Caco-2 (cell line): ENCODE results near the gene SCAF8. TPM values are rescaled to one million over a fixed set of nuclear protein-coding genes. Genes with fewer than 3 reads are reported as not detected.

Source experiments
- BruUV-seq: library from RNA; stranded (reverse); fragments of 400-500 nt; replicated peaks from 2 replicates; lab custom pipeline; 2021; lab: Mats Ljungman, UMichigan
- CTCF ChIA-PET: fragments of 300-600 bp; sonication (Branson Sonifier 250); formaldehyde crosslinking; loops from one replicate; lab custom pipeline; 2022; ENCODE audit warnings: antibody characterized with exemption; lab: Charles Lee
- POLR2A ChIA-PET: fragments of 300-600 bp; sonication (Branson Sonifier 250); formaldehyde crosslinking; loops from one replicate; lab custom pipeline; 2022; ENCODE audit warnings: antibody characterized with exemption; lab: Charles Lee
- DNase-seq, 2 experiments: peaks; one replicate each; pipeline versions ENCODE4 v3.0.0 to v3.0.0-alpha.2; 2020 to 2022
- H3K27me3 ChIP-seq: replicated peaks from 2 replicates; pipeline ENCODE4 v1.6.0; 2011; ENCODE audit warnings: low read length; ENCODE audit not compliant: control insufficient read depth, insufficient read depth
- H3K36me3 ChIP-seq: 2 replicates; pipeline ENCODE4 v1.5.1; 2011; ENCODE audit warnings: low read length; ENCODE audit not compliant: control insufficient read depth, insufficient read depth
- H3K4me1 ChIP-seq: fragments of 250-450 bp; sonication (Bioruptor Pico); 2 replicates; pipeline ENCODE4 v1.5.1; 2020; ENCODE audit warnings: mild to moderate bottlenecking
- H3K4me3 ChIP-seq: 2 replicates; pipeline ENCODE4 v1.5.1; 2011; ENCODE audit warnings: low read depth, mild to moderate bottlenecking, control low read depth, low read length
- H3K9me3 ChIP-seq: fragments of 250-450 bp; sonication (Bioruptor Pico); 2 replicates; pipeline ENCODE4 v1.5.1; 2020; ENCODE audit warnings: mild to moderate bottlenecking, moderate library complexity
- H3K27ac Mint-ChIP-seq: one replicate; pipeline ENCODE4 v1.8.0; 2022; ENCODE audit warnings: mixed read lengths; ENCODE audit not compliant: unreplicated experiment
- H3K27me3 Mint-ChIP-seq: one replicate; pipeline ENCODE4 v1.8.0; 2022; ENCODE audit warnings: mixed read lengths; ENCODE audit not compliant: insufficient read depth, unreplicated experiment
- H3K36me3 Mint-ChIP-seq: one replicate; pipeline ENCODE4 v1.8.0; 2022; ENCODE audit warnings: mild to moderate bottlenecking, mixed read lengths; ENCODE audit not compliant: insufficient read depth, unreplicated experiment
- H3K4me1 Mint-ChIP-seq: one replicate; pipeline ENCODE4 v1.8.0; 2022; ENCODE audit warnings: low read depth, mixed read lengths; ENCODE audit not compliant: unreplicated experiment
- H3K4me3 Mint-ChIP-seq: one replicate; pipeline ENCODE4 v1.8.0; 2022; ENCODE audit warnings: mild to moderate bottlenecking, moderate library complexity, mixed read lengths; ENCODE audit not compliant: unreplicated experiment
- H3K9me3 Mint-ChIP-seq: one replicate; pipeline ENCODE4 v1.8.0; 2022; ENCODE audit warnings: mixed read lengths; ENCODE audit not compliant: unreplicated experiment
- intact Hi-C: fragments of 100-400 bp; cut with micrococcal nuclease; formaldehyde crosslinking; loops from one replicate; pipeline ENCODE4 v1.10.0; 2022; ENCODE audit not compliant: unreplicated experiment
- total RNA-seq: library from RNA; stranded (reverse); gene quantifications from 2 replicates; pipeline ENCODE4 v1.2.3, GENCODE V29; 2022
- TF ChIP-seq, protein P1 (sequence below), 2 experiments: fragments of 200-600 bp in 1 of 2; IDR thresholded peaks; 1 replicate in 1 of 2; 2 replicates in 1 of 2; pipeline versions ENCODE4 v1.5.1 to v1.8.0; 2011 to 2022; ENCODE audit warnings: antibody characterized with exemption in 1 of 2, control low read depth in 1 of 2, inconsistent platforms in 1 of 2, low read depth in 1 of 2, low read length in 1 of 2, mild to moderate bottlenecking in 1 of 2, moderate library complexity in 1 of 2; ENCODE audit not compliant: insufficient read depth in 1 of 2, severe bottlenecking in 1 of 2, unreplicated experiment in 1 of 2

The SCAF8 gene
- total RNA-seq, 1 experiment from 2014 or later = 45.2 TPM

DNA sequence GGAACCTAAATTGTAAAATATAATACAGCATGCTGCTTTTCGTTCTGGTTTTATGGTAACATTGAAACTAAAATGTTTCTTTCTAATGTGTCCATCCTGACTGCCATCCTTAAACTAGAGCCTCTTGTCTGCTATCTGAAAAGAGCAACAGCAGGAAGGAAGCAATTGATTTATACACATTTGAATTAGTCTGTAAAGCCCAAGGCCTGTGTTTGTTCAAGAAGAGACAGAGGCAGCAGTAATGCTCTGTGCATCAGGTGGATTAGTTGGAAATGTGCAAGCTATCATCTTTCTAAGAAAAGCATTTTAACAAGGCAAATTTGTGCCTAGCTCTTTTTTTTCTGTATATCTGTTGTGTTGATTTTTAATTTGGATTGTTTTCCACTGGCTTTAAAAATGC is 128.6 kb downstream of the SCAF8 start:
- DNase-seq = no peak
- Histone ChIP-seq H3K9me3 (no peaks in the 10 kb centered on the region), H3K4me1 (peaks cover 8% of the 10 kb centered on the region), H3K27me3 (no peaks in the 10 kb centered on the region), H3K4me3 (no peak overlapping the region), H3K36me3 (no peaks in the 10 kb centered on the region)
- ChIA-PET POLR2A (no interaction called here), CTCF (interaction anchor here (1.3 kb wide), 1 partner anchor 186 kb away, joined by 4 read pairs; no protein-coding TSS in a partner anchor)
- intact Hi-C loops = loop anchor here (5.0 to 10.0 kb wide), 2 partner anchors 130 to 383 kb away; partner anchors contain the start of gene SCAF8
- Mint-ChIP-seq H3K27me3 (no peaks in the 10 kb centered on the region), H3K9me3 (no peaks in the 10 kb centered on the region), H3K36me3 (peaks cover 12% of the 10 kb centered on the region), H3K4me1 (peaks cover 10% of the 10 kb centered on the region), H3K4me3 (no peak overlapping the region), H3K27ac (no peak overlapping the region)
- no TSS peak for BruUV-seq
- TF ChIP-seq, protein P1, sequence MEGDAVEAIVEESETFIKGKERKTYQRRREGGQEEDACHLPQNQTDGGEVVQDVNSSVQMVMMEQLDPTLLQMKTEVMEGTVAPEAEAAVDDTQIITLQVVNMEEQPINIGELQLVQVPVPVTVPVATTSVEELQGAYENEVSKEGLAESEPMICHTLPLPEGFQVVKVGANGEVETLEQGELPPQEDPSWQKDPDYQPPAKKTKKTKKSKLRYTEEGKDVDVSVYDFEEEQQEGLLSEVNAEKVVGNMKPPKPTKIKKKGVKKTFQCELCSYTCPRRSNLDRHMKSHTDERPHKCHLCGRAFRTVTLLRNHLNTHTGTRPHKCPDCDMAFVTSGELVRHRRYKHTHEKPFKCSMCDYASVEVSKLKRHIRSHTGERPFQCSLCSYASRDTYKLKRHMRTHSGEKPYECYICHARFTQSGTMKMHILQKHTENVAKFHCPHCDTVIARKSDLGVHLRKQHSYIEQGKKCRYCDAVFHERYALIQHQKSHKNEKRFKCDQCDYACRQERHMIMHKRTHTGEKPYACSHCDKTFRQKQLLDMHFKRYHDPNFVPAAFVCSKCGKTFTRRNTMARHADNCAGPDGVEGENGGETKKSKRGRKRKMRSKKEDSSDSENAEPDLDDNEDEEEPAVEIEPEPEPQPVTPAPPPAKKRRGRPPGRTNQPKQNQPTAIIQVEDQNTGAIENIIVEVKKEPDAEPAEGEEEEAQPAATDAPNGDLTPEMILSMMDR (IDR thresholded peaks at IDR 0.05; ENCODE audit: insufficient read depth in 1 of 2, low read depth in 1 of 2, low read length in 1 of 2, severe bottlenecking in 1 of 2, unreplicated experiment in 1 of 2) = no peak

DNA sequence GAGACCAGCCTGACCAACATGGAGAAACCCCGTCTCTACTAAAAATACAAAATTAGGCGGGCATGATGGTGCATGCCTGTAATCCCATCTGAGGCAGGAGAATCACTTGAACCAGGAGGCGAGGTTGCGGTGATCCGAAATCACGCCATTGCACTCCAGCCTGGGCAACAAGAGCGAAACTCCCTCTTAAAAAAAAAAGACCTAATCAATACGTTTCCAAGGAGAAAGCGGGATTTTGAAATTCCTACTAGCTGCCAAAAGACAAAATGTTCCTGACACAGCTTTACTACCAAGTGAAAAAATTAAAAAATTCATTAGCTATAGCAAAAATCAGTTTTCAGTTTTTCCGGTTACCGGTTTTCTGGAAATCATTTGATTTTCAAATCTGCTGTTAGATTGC is 129.3 kb downstream of the SCAF8 start:
- CTCF ChIA-PET = interaction anchor here (0.7 to 1.3 kb wide), 2 partner anchors 14 to 187 kb away, joined by 3 to 4 read pairs; no protein-coding TSS in a partner anchor
- Mint-ChIP-seq H3K9me3 (no peaks in the 10 kb centered on the region), H3K27ac (no peak overlapping the region), H3K27me3 (no peaks in the 10 kb centered on the region), H3K4me1 (peaks cover 10% of the 10 kb centered on the region), H3K36me3 (peaks cover 12% of the 10 kb centered on the region), H3K4me3 (no peak overlapping the region)
- Histone ChIP-seq H3K27me3 (no peaks in the 10 kb centered on the region), H3K4me3 (no peak overlapping the region), H3K36me3 (no peaks in the 10 kb centered on the region), H3K9me3 (no peaks in the 10 kb centered on the region), H3K4me1 (peaks cover 8% of the 10 kb centered on the region)
- POLR2A ChIA-PET = no interaction called here
- DNase-seq = no peak
- intact Hi-C loops = loop anchor here (5.0 to 10.0 kb wide), 2 partner anchors 130 to 382 kb away; partner anchors contain the start of gene SCAF8
- TF ChIP-seq, protein P1 (IDR thresholded peaks at IDR 0.05; ENCODE audit: insufficient read depth in 1 of 2, low read depth in 1 of 2, low read length in 1 of 2, severe bottlenecking in 1 of 2, unreplicated experiment in 1 of 2) = no peak
- BruUV-seq = no TSS peak

DNA sequence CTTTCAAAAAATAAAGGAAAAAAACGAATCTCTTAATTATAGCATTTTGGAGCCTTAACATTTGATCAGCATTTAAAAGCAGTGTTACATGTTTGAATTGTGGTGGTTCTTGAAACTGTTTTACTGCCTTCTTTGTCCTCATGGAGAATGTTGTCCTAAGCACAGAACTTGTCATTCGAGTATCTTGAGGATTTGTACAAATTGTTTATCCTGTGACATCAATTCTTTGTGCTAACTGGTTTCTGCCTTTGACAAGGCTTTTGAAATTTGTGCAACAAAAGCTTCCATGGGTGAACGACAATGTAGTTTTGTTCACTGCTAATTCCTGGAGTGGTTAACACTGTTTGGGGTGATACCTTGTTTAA is 130.8 kb downstream of the SCAF8 start:
- POLR2A ChIA-PET = no interaction called here
- TF ChIP-seq, protein P1 (IDR thresholded peaks at IDR 0.05; ENCODE audit: insufficient read depth in 1 of 2, low read depth in 1 of 2, low read length in 1 of 2, severe bottlenecking in 1 of 2, unreplicated experiment in 1 of 2) = no peak

More for the DNA sequence above, 130.8 kb downstream of the SCAF8 start:
- Histone ChIP-seq H3K36me3 (no peaks in the 10 kb centered on the region), H3K4me1 (peaks cover 8% of the 10 kb centered on the region), H3K9me3 (no peaks in the 10 kb centered on the region), H3K27me3 (no peaks in the 10 kb centered on the region), H3K4me3 (no peak overlapping the region)
- peak in 1 of 2 experiments; percentile 53 for DNase-seq
- Mint-ChIP-seq H3K27me3 (no peaks in the 10 kb centered on the region), H3K4me1 (peaks cover 10% of the 10 kb centered on the region), H3K4me3 (peak overlapping the region; percentile 74), H3K9me3 (no peaks in the 10 kb centered on the region), H3K36me3 (peaks cover 12% of the 10 kb centered on the region), H3K27ac (peak overlapping the region; percentile 86)
- CTCF ChIA-PET = interaction anchor here (0.6 to 1.6 kb wide), 4 partner anchors 10 to 313 kb away, joined by 3 to 11 read pairs (median 4); no protein-coding TSS in a partner anchor
- no TSS peak for BruUV-seq
- intact Hi-C loops = loop anchor here (5.0 to 10.0 kb wide), 2 partner anchors 132 to 381 kb away; partner anchors contain the start of gene SCAF8
